ENCODE measurements around the gene GLS2.

Gene GLS2

GRCh38 chr12:56461235-56462159 is 26.5 kb downstream of the GLS2 start:
- Histone ChIP-seq H3K9me2 (replicated peaks; ENCODE audit: low read depth, low read length) (no peaks in the 10 kb centered on the region), H3K4me1 (ENCODE audit: insufficient read depth, low read length, poor library complexity, severe bottlenecking) (peaks cover 3% of the 10 kb centered on the region), H2AFZ (ENCODE audit: low read length) (peak overlapping the region; percentile 8; the same call in 1 of the 2 replicates), H3K9ac (ENCODE audit: low read depth, low read length, poor library complexity, severe bottlenecking) (no peak overlapping the region), H3F3A (ENCODE audit: low read depth) (no peaks in the 10 kb centered on the region), H3K36me3 (ENCODE audit: insufficient read depth, low read length) (no peaks in the 10 kb centered on the region), H3K9me3 (ENCODE audit: insufficient read depth, low read depth, low read length) (no peaks in the 10 kb centered on the region), H3K4me3 (ENCODE audit: low read length, poor library complexity, severe bottlenecking) (no peak overlapping the region), H3K4me2 (ENCODE audit: low read depth, low read length, poor library complexity, severe bottlenecking) (no peak overlapping the region), H3K27me3 (ENCODE audit: insufficient read depth, low read length, poor library complexity, severe bottlenecking) (no peaks in the 10 kb centered on the region), H4K20me1 (ENCODE audit: insufficient read depth, low read length, poor library complexity, severe bottlenecking) (no peaks in the 10 kb centered on the region), H3K79me2 (ENCODE audit: insufficient read depth, low read length) (no peaks in the 10 kb centered on the region)
- TF ChIP-seq EZH2phosphoT487 (IDR thresholded peaks at IDR 0.05; ENCODE audit: borderline replicate concordance) (no peak), CTCF (conservative IDR thresholded peaks at IDR 0.05; ENCODE audit: low read length) (no peak)

- no peaks in the 10 kb centered on the region for H3K79me2 ChIP-seq (ENCODE audit: insufficient read depth, low read length)
- no peak overlapping the region for H3K4me3 ChIP-seq (ENCODE audit: low read length, poor library complexity, severe bottlenecking)
- H3K27me3 ChIP-seq (ENCODE audit: insufficient read depth, low read length, poor library complexity, severe bottlenecking), result no peaks in the 10 kb centered on the region
- H3K9ac ChIP-seq (ENCODE audit: low read depth, low read length, poor library complexity, severe bottlenecking), result no peak overlapping the region
- no peaks in the 10 kb centered on the region for H3K4me1 ChIP-seq (ENCODE audit: insufficient read depth, low read length, poor library complexity, severe bottlenecking)
- H2AFZ ChIP-seq (ENCODE audit: low read length), result no peak overlapping the region
- no peaks in the 10 kb centered on the region for H3K9me2 ChIP-seq (replicated peaks; ENCODE audit: low read depth, low read length)
- TF ChIP-seq CTCF (conservative IDR thresholded peaks at IDR 0.05; ENCODE audit: low read length), result no peak
- no peak for TF ChIP-seq EZH2phosphoT487 (IDR thresholded peaks at IDR 0.05; ENCODE audit: borderline replicate concordance)
- H3F3A ChIP-seq (ENCODE audit: low read depth), result no peaks in the 10 kb centered on the region
- no peaks in the 10 kb centered on the region for H3K9me3 ChIP-seq (ENCODE audit: insufficient read depth, low read depth, low read length)
- no peaks in the 10 kb centered on the region for H3K36me3 ChIP-seq (ENCODE audit: insufficient read depth, low read length)
- H3K4me2 ChIP-seq (ENCODE audit: low read depth, low read length, poor library complexity, severe bottlenecking), result no peak overlapping the region
- H4K20me1 ChIP-seq (ENCODE audit: insufficient read depth, low read length, poor library complexity, severe bottlenecking), result no peaks in the 10 kb centered on the region
Observed at GRCh38 chr12:56457817-56458216, 30.1 kb downstream of the GLS2 start.

- Histone ChIP-seq H2AFZ (ENCODE audit: low read length) (no peak within 1 kb of the TSS), H3K27me3 (ENCODE audit: insufficient read depth, low read length, poor library complexity, severe bottlenecking) (no peaks in the 10 kb centered on the region)
- TF ChIP-seq CTCF (conservative IDR thresholded peaks at IDR 0.05; ENCODE audit: low read length) (no peak), EZH2phosphoT487 (IDR thresholded peaks at IDR 0.05; ENCODE audit: borderline replicate concordance) (no peak)
Observed at GRCh38 chr12:56454557-56454956, 33.4 kb downstream of the GLS2 start, which contains the start of gene MIP. Gene MIP (minus strand): TSS chr12:56454657. CDS start chr12:56454613, 44 bp downstream.

More at GRCh38 chr12:56454557-56454956, 33.4 kb downstream of the GLS2 start, which contains the start of gene MIP:
- Histone ChIP-seq H3K4me2 (ENCODE audit: low read depth, low read length, poor library complexity, severe bottlenecking) (no peak within 1 kb of the TSS), H3K36me3 (ENCODE audit: insufficient read depth, low read length) (no peaks in the 10 kb centered on the region), H3F3A (ENCODE audit: low read depth) (no peaks in the 10 kb centered on the region), H3K9me3 (ENCODE audit: insufficient read depth, low read depth, low read length) (no peaks in the 10 kb centered on the region), H3K79me2 (ENCODE audit: insufficient read depth, low read length) (no peaks in the 10 kb centered on the region), H3K9ac (ENCODE audit: low read depth, low read length, poor library complexity, severe bottlenecking) (no peak within 1 kb of the TSS), H3K9me2 (replicated peaks; ENCODE audit: low read depth, low read length) (no peaks in the 10 kb centered on the region), H3K4me3 (ENCODE audit: low read length, poor library complexity, severe bottlenecking) (no peak within 1 kb of the TSS), H3K4me1 (ENCODE audit: insufficient read depth, low read length, poor library complexity, severe bottlenecking) (peaks cover 5% of the 10 kb centered on the region), H4K20me1 (ENCODE audit: insufficient read depth, low read length, poor library complexity, severe bottlenecking) (no peaks in the 10 kb centered on the region)

Measured in Loucy (cell line).